GM12872 (cell line): ENCODE data around the gene OR2L2.

Experiments
- CTCF ChIP-seq: IDR thresholded peaks from 3 replicates; pipeline ENCODE4 v1.5.1; 2011; ENCODE audit warnings: low read depth, mild to moderate bottlenecking, low read length, moderate library complexity; ENCODE audit not compliant: insufficient read depth

OR2L2 gene

GRCh38 chr1:248015803-248016202, 14.1 kb upstream of the OR2L2 start:
- TF ChIP-seq CTCF: no peak

- TF ChIP-seq CTCF: no peak
Measured at GRCh38 chr1:248045209-248045608, 15.3 kb downstream of the OR2L2 start.

GRCh38 chr1:248046536-248046935, 16.7 kb downstream of the OR2L2 start, which contains the start of gene OR2L3:
OR2L3 (plus strand) TSS chr1:248046836; CDS start chr1:248060682, 13,846 bp downstream.
- no peak for TF ChIP-seq CTCF

GRCh38 chr1:248047008-248047407, 17.1 kb downstream of the OR2L2 start:
- TF ChIP-seq CTCF: no peak

- TF ChIP-seq CTCF: no peak
Measured at GRCh38 chr1:248054671-248055070, 24.8 kb downstream of the OR2L2 start.

GRCh38 chr1:248055261-248055660, 25.4 kb downstream of the OR2L2 start:
- no peak for TF ChIP-seq CTCF

- TF ChIP-seq CTCF: no peak
Measured at GRCh38 chr1:248065071-248065470, 35.2 kb downstream of the OR2L2 start.

- no peak for TF ChIP-seq CTCF
Measured at GRCh38 chr1:248065604-248066003, 35.7 kb downstream of the OR2L2 start.
